K562 (cell line): ENCODE results near the gene CEP131. TPM values are rescaled to one million over a fixed set of nuclear protein-coding genes. Genes with fewer than 3 reads are reported as not detected.

ENCODE experiments used
- ATF1 ChIP-seq, 2 experiments: fragments of 450-650 bp in 1 of 2; IDR thresholded peaks; 2 replicates each; pipeline ENCODE4 v1.6.1; 2016; ENCODE audit warnings: missing compliant biosample characterization in 1 of 2, missing genetic modification characterization in 1 of 2
- CBX3 ChIP-seq, 2 experiments: IDR thresholded peaks; 1 replicate in 1 of 2; 2 replicates in 1 of 2; pipeline ENCODE4 v1.6.1; 2012; ENCODE audit warnings: inconsistent platforms in 2 of 2, low read length in 2 of 2, borderline replicate concordance in 1 of 2, control low read depth in 1 of 2
- FOXK2 ChIP-seq, 2 experiments: fragments of 450-650 bp; IDR thresholded peaks in 1 of 2; conservative IDR thresholded peaks in 1 of 2; 2 replicates each; pipeline ENCODE4 v1.6.1; 2016; ENCODE audit warnings: low read depth in 2 of 2, mild to moderate bottlenecking in 1 of 2
- HDAC2 ChIP-seq: fragments of 450-650 bp; IDR thresholded peaks from 2 replicates; pipeline ENCODE4 v1.6.1; 2016; ENCODE audit warnings: mild to moderate bottlenecking
- MAZ ChIP-seq, 2 experiments: fragments of 450-650 bp in 1 of 2; sonication (generic) in 1 of 2; formaldehyde crosslinking; IDR thresholded peaks in 1 of 2; conservative IDR thresholded peaks in 1 of 2; 2 replicates each; pipeline versions ENCODE4 v1.4.0 to v1.5.0; 2020; ENCODE audit warnings: mild to moderate bottlenecking in 1 of 2, missing genetic modification reagents in 1 of 2
- MIER1 ChIP-seq: fragments of 450-650 bp; IDR thresholded peaks from 2 replicates; pipeline ENCODE4 v1.6.1; 2016; ENCODE audit warnings: antibody characterized with exemption, mild to moderate bottlenecking, low read depth
- NCOA4 ChIP-seq: fragments of 450-650 bp; IDR thresholded peaks from 2 replicates; pipeline ENCODE4 v1.6.1; 2018; ENCODE audit warnings: mild to moderate bottlenecking; ENCODE audit not compliant: partially characterized antibody
- SAFB ChIP-seq: fragments of 200-400 bp; formaldehyde crosslinking; IDR thresholded peaks from 2 replicates; pipeline ENCODE4 v1.6.1; 2017; ENCODE audit warnings: low read depth, low read length, borderline replicate concordance
- SIN3A ChIP-seq, 2 experiments: fragments of 150-350 bp in 1 of 2; IDR thresholded peaks; 2 replicates each; pipeline ENCODE4 v1.6.1; 2011 to 2016; ENCODE audit warnings: borderline replicate concordance in 2 of 2, low read depth in 2 of 2, low read length in 2 of 2, mild to moderate bottlenecking in 2 of 2, moderate library complexity in 2 of 2; ENCODE audit not compliant: control insufficient read depth in 1 of 2
- ZNF3 ChIP-seq: fragments of 250-450 bp; sonication (Bioruptor Pico); IDR thresholded peaks from 2 replicates; pipeline ENCODE4 v1.5.0; 2021; ENCODE audit warnings: mild to moderate bottlenecking, moderate library complexity
- polyA plus RNA-seq, 8 experiments: library from polyadenylated mRNA; depleted of rRNA in 4 of 8; stranded (reverse) in 5 of 8; unstranded in 3 of 8; fragments of >200 nt; fragmentation: Nextera tagmentation in 2 of 8; fragmentation: Illumina TruSeq in 1 of 8; extraction: Ambion mirVana in 2 of 8; extraction: Trizol in 1 of 8; gene quantifications; 2 replicates each; pipeline versions ENCODE4 v1.2.1 to v1.2.3, GENCODE V29; 2011 to 2014; ENCODE audit warnings: inconsistent platforms in 1 of 8, missing spikeins in 1 of 8
- total RNA-seq, 7 experiments: library from RNA; depleted of rRNA in 6 of 7; stranded (reverse); fragments of >200 nt in 6 of 7; fragmentation: Illumina TruSeq in 2 of 7; extraction: Trizol in 2 of 7; gene quantifications; 2 replicates each; pipeline versions ENCODE4 v1.2.1 to v1.2.3, GENCODE V29; 2011 to 2021; ENCODE audit warnings: low replicate concordance in 1 of 7
- TF ChIP-seq, protein P1 (sequence below): fragments of 450-650 bp; IDR thresholded peaks from 2 replicates; pipeline ENCODE4 v1.7.0; 2016; ENCODE audit warnings: borderline replicate concordance
- TF ChIP-seq, protein P2 (sequence below): fragments of 450-650 bp; formaldehyde crosslinking; IDR thresholded peaks from 2 replicates; pipeline ENCODE4 v1.4.0; 2022; ENCODE audit warnings: mild to moderate bottlenecking, moderate library complexity
- TF ChIP-seq, protein P3 (sequence below): IDR thresholded peaks from 2 replicates; pipeline ENCODE4 v1.6.1; 2012; ENCODE audit warnings: low read depth, low read length, improper control_type of control experiment, borderline replicate concordance
- TF ChIP-seq, protein P4 (sequence below): fragments of 150-350 bp; IDR thresholded peaks from 2 replicates; pipeline ENCODE4 v1.6.1; 2014; ENCODE audit warnings: low read depth, mild to moderate bottlenecking, low read length, borderline replicate concordance
- TF ChIP-seq, protein P5 (sequence below): fragments of 450-650 bp; formaldehyde crosslinking; IDR thresholded peaks from 2 replicates; pipeline ENCODE4 v1.4.0; 2020; ENCODE audit warnings: mild to moderate bottlenecking, moderate library complexity

CEP131 gene
- total and polyA plus RNA-seq, 9 of the 15 experiments (the other 6 are each of a cell fraction or from before 2014, with no cell fraction given), result 0.24 to 21.2 (median 2.3) TPM

DNA sequence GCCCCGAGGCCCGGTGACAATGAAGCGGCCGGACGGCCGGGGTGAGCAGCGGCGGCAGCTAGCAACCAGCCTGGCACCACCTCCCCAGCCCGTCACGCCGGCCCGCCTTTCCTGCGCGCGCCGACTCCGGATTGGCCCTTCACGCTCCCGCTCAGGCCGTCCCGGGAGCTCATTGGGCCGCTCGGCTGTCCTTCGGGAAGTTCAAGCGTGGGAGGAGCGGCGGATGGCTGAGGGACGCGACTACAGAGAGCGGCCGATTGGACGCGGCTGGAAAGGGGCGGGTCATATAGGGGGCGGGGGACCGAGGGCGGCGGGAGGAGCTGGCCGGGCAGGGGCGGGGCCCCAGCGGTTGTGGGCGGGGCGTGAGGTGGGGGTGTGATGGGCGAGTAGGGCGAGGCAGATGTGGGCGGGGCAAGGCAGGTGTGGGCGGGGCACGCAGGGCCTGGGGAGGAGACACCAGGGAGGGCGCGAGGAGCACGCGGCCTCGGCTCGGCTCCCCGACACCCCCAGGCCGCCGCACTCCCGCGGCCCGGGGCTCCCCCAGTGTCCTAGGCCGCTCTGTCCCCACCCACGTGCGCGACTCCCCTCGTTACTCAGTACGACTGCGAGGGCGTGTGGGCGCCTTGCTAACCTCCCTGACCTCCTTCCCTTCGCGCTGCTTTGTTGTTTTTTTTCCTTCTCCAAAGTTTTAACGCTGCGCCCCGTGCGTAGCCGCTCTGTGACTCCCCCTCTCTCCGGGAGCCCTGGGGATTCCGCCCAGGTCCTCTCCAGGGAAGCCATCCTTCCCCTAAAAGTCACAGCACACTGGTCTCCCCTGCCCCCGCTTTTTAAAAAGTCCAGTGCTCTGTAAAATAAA, at the start of gene CEP131 (continued):
- TF ChIP-seq HDAC2 (no peak), MAZ (CRISPR knock-in tag; conservative IDR thresholded peaks at IDR 0.05 in 1 of 2, IDR thresholded peaks at IDR 0.05 in 1 of 2) (peak; percentile 61), FOXK2 (conservative IDR thresholded peaks at IDR 0.05 in 1 of 2, IDR thresholded peaks at IDR 0.05 in 1 of 2; ENCODE audit: low read depth in 2 of 2) (peak in 1 of 2 experiments; percentile 42; a peak in 2 of 4 replicates), CBX3 (IDR thresholded peaks at IDR 0.05; ENCODE audit: borderline replicate concordance in 1 of 2, low read length in 2 of 2) (peak in 1 of 2 experiments; percentile 65; a peak in 1 of 3 replicates), MIER1 (no peak), ZNF3 (CRISPR knock-in tag) (no peak), SAFB (0 out of 2 replicates have a peak, but pooled peaks have one; percentile 21), SIN3A (IDR thresholded peaks at IDR 0.05; ENCODE audit: borderline replicate concordance in 2 of 2, control insufficient read depth in 1 of 2, low read depth in 2 of 2, low read length in 2 of 2) (0 out of 4 replicates have a peak, but pooled peaks of 1 of the 2 experiments have one; percentile 53), NCOA4 (no peak), ATF1 (CRISPR knock-in tag; IDR thresholded peaks at IDR 0.05) (peak; percentile 58; the same call in 1 of the 2 replicates), ATF1 (tag; IDR thresholded peaks at IDR 0.05) (peak; percentile 91)
- TF ChIP-seq, protein P1, sequence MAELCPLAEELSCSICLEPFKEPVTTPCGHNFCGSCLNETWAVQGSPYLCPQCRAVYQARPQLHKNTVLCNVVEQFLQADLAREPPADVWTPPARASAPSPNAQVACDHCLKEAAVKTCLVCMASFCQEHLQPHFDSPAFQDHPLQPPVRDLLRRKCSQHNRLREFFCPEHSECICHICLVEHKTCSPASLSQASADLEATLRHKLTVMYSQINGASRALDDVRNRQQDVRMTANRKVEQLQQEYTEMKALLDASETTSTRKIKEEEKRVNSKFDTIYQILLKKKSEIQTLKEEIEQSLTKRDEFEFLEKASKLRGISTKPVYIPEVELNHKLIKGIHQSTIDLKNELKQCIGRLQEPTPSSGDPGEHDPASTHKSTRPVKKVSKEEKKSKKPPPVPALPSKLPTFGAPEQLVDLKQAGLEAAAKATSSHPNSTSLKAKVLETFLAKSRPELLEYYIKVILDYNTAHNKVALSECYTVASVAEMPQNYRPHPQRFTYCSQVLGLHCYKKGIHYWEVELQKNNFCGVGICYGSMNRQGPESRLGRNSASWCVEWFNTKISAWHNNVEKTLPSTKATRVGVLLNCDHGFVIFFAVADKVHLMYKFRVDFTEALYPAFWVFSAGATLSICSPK, result no peak
- TF ChIP-seq, protein P2, sequence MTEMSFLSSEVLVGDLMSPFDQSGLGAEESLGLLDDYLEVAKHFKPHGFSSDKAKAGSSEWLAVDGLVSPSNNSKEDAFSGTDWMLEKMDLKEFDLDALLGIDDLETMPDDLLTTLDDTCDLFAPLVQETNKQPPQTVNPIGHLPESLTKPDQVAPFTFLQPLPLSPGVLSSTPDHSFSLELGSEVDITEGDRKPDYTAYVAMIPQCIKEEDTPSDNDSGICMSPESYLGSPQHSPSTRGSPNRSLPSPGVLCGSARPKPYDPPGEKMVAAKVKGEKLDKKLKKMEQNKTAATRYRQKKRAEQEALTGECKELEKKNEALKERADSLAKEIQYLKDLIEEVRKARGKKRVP, result peak; percentile 35; the same call in 1 of the 2 replicates
- TF ChIP-seq, protein P3, sequence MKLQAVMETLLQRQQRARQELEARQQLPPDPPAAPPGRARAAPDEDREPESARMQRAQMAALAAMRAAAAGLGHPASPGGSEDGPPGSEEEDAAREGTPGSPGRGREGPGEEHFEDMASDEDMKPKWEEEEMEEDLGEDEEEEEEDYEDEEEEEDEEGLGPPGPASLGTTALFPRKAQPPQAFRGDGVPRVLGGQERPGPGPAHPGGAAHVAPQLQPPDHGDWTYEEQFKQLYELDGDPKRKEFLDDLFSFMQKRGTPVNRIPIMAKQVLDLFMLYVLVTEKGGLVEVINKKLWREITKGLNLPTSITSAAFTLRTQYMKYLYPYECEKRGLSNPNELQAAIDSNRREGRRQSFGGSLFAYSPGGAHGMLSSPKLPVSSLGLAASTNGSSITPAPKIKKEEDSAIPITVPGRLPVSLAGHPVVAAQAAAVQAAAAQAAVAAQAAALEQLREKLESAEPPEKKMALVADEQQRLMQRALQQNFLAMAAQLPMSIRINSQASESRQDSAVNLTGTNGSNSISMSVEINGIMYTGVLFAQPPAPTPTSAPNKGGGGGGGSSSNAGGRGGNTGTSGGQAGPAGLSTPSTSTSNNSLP, result no peak
- TF ChIP-seq, protein P4, sequence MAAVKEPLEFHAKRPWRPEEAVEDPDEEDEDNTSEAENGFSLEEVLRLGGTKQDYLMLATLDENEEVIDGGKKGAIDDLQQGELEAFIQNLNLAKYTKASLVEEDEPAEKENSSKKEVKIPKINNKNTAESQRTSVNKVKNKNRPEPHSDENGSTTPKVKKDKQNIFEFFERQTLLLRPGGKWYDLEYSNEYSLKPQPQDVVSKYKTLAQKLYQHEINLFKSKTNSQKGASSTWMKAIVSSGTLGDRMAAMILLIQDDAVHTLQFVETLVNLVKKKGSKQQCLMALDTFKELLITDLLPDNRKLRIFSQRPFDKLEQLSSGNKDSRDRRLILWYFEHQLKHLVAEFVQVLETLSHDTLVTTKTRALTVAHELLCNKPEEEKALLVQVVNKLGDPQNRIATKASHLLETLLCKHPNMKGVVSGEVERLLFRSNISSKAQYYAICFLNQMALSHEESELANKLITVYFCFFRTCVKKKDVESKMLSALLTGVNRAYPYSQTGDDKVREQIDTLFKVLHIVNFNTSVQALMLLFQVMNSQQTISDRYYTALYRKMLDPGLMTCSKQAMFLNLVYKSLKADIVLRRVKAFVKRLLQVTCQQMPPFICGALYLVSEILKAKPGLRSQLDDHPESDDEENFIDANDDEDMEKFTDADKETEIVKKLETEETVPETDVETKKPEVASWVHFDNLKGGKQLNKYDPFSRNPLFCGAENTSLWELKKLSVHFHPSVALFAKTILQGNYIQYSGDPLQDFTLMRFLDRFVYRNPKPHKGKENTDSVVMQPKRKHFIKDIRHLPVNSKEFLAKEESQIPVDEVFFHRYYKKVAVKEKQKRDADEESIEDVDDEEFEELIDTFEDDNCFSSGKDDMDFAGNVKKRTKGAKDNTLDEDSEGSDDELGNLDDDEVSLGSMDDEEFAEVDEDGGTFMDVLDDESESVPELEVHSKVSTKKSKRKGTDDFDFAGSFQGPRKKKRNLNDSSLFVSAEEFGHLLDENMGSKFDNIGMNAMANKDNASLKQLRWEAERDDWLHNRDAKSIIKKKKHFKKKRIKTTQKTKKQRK, result peak; percentile 89
- TF ChIP-seq, protein P5, sequence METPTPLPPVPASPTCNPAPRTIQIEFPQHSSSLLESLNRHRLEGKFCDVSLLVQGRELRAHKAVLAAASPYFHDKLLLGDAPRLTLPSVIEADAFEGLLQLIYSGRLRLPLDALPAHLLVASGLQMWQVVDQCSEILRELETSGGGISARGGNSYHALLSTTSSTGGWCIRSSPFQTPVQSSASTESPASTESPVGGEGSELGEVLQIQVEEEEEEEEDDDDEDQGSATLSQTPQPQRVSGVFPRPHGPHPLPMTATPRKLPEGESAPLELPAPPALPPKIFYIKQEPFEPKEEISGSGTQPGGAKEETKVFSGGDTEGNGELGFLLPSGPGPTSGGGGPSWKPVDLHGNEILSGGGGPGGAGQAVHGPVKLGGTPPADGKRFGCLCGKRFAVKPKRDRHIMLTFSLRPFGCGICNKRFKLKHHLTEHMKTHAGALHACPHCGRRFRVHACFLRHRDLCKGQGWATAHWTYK (CRISPR knock-in tag), result 0 out of 2 replicates have a peak, but pooled peaks have one; percentile 45
